IMR-90 (cell line): Measurements from ENCODE around the gene CRTAP. TPM values are rescaled to one million over a fixed set of nuclear protein-coding genes. Genes with fewer than 3 reads are reported as not detected.

Experiments
- ATAC-seq: fragments of 200-7000 bp; cut with Tn5 transposase; 2 replicates; pipeline ENCODE4 v1.9.1; 2020; ENCODE audit warnings: low read depth, mild to moderate bottlenecking, moderate library complexity
- BruUV-seq: library from RNA; stranded (reverse); fragments of 400-500 nt; replicated peaks from 2 replicates; lab custom pipeline; 2021; lab: Mats Ljungman, UMichigan
- CTCF ChIA-PET: fragments of 300-600 bp; formaldehyde crosslinking; extraction: SDS; loops from one replicate; lab custom pipeline; 2021; ENCODE audit warnings: antibody characterized with exemption; lab: Yijun Ruan, JAX
- POLR2A ChIA-PET: fragments of 300-600 bp; sonication (Branson Sonifier 250); formaldehyde crosslinking; loops from one replicate; lab custom pipeline; 2022; ENCODE audit warnings: antibody characterized with exemption; ENCODE audit not compliant: unreplicated experiment; lab: Charles Lee
- DNase-seq: peaks from one replicate; pipeline ENCODE4 v3.0.0; 2013
- H2AFZ ChIP-seq: replicated peaks from 2 replicates; pipeline ENCODE3; 2013; ENCODE audit warnings: low read length, mild to moderate bottlenecking; ENCODE audit not compliant: poor library complexity
- H2AK5ac ChIP-seq: 2 replicates; pipeline ENCODE4 v1.6.1; 2013; ENCODE audit warnings: low read depth, low read length, inconsistent platforms
- H2AK9ac ChIP-seq: replicated peaks from 2 replicates; pipeline ENCODE3; 2013; ENCODE audit warnings: mild to moderate bottlenecking, low read depth, low read length, moderate library complexity; ENCODE audit not compliant: poor library complexity
- H2BK120ac ChIP-seq: 2 replicates; pipeline ENCODE4 v1.6.1; 2013; ENCODE audit warnings: low read depth, low read length, inconsistent platforms
- H2BK15ac ChIP-seq: 3 replicates; pipeline ENCODE4 v1.6.1; 2013; ENCODE audit warnings: low read depth, low read length, inconsistent platforms
- H2BK20ac ChIP-seq: 2 replicates; pipeline ENCODE4 v1.6.1; 2013; ENCODE audit warnings: low read depth, mild to moderate bottlenecking, inconsistent platforms, low read length, moderate library complexity
- H2BK5ac ChIP-seq: 2 replicates; pipeline ENCODE4 v1.6.1; 2013; ENCODE audit warnings: mild to moderate bottlenecking, low read depth, low read length, inconsistent platforms; ENCODE audit not compliant: poor library complexity, severe bottlenecking
- H3K14ac ChIP-seq: replicated peaks from 2 replicates; pipeline ENCODE4 v1.6.1; 2013; ENCODE audit warnings: low read depth, low read length, inconsistent platforms
- H3K18ac ChIP-seq: 2 replicates; pipeline ENCODE4 v1.6.1; 2013; ENCODE audit warnings: low read depth, low read length, control low read depth
- H3K23ac ChIP-seq: 2 replicates; pipeline ENCODE4 v1.6.1; 2013; ENCODE audit warnings: low read depth, low read length, inconsistent platforms
- H3K27ac ChIP-seq: 2 replicates; pipeline ENCODE4 v1.5.1; 2013; ENCODE audit warnings: mild to moderate bottlenecking, control low read depth, low read length; ENCODE audit not compliant: insufficient read depth
- H3K27me3 ChIP-seq: 2 replicates; pipeline ENCODE4 v1.6.1; 2013; ENCODE audit warnings: low read length; ENCODE audit not compliant: control insufficient read depth, insufficient read depth
- H3K36me3 ChIP-seq: 2 replicates; pipeline ENCODE4 v1.6.1; 2013; ENCODE audit warnings: low read length, mixed read lengths; ENCODE audit not compliant: control insufficient read depth, insufficient read depth
- H3K4ac ChIP-seq: 2 replicates; pipeline ENCODE4 v1.6.1; 2013; ENCODE audit warnings: low read depth, low read length, inconsistent platforms
- H3K4me1 ChIP-seq: 2 replicates; pipeline ENCODE4 v1.6.1; 2013; ENCODE audit warnings: low read length, mixed read lengths; ENCODE audit not compliant: control insufficient read depth, insufficient read depth
- H3K4me2 ChIP-seq: 2 replicates; pipeline ENCODE4 v1.6.1; 2013; ENCODE audit warnings: low read depth, mild to moderate bottlenecking, control low read depth, low read length, moderate library complexity
- H3K4me3 ChIP-seq: 2 replicates; pipeline ENCODE4 v1.5.1; 2013; ENCODE audit warnings: low read depth, mild to moderate bottlenecking, control low read depth, low read length, moderate library complexity; ENCODE audit not compliant: insufficient read depth
- H3K56ac ChIP-seq: 2 replicates; pipeline ENCODE4 v1.6.1; 2013; ENCODE audit warnings: low read length, inconsistent platforms; ENCODE audit not compliant: insufficient read depth; ENCODE audit errors: extremely low read depth
- H3K79me1 ChIP-seq, 2 experiments: 2 replicates each; pipeline ENCODE4 v1.6.1; 2013; ENCODE audit warnings: low read length in 2 of 2, inconsistent platforms in 1 of 2, low read depth in 1 of 2
- H3K9ac ChIP-seq: 2 replicates; pipeline ENCODE4 v1.6.1; 2013; ENCODE audit warnings: low read depth, low read length, control low read depth
- H3K9me1 ChIP-seq: 2 replicates; pipeline ENCODE4 v1.6.1; 2013; ENCODE audit warnings: low read length, inconsistent platforms; ENCODE audit not compliant: insufficient read depth
- H3K9me3 ChIP-seq: 2 replicates; pipeline ENCODE4 v1.6.1; 2013; ENCODE audit warnings: low read length; ENCODE audit not compliant: control insufficient read depth, insufficient read depth
- H4K20me1 ChIP-seq: 2 replicates; pipeline ENCODE4 v1.6.1; 2013; ENCODE audit warnings: low read length, inconsistent platforms; ENCODE audit not compliant: insufficient read depth
- H4K5ac ChIP-seq: 2 replicates; pipeline ENCODE4 v1.6.1; 2013; ENCODE audit warnings: mild to moderate bottlenecking, low read depth, low read length, control low read depth
- H4K8ac ChIP-seq, 2 experiments: 2 replicates each; pipeline ENCODE4 v1.6.1; 2013; ENCODE audit warnings: low read depth in 2 of 2, low read length in 2 of 2, control low read depth in 1 of 2, inconsistent platforms in 1 of 2
- H4K91ac ChIP-seq: 2 replicates; pipeline ENCODE4 v1.6.1; 2013; ENCODE audit warnings: low read depth, low read length, inconsistent platforms; ENCODE audit not compliant: insufficient read depth
- BHLHE40 ChIP-seq: fragments of 150-350 bp; IDR thresholded peaks from 2 replicates; pipeline ENCODE4 v1.6.1; 2016; ENCODE audit warnings: mild to moderate bottlenecking, low read depth, low read length
- CEBPB ChIP-seq: IDR thresholded peaks from 2 replicates; pipeline ENCODE4 v1.6.1; 2012; ENCODE audit warnings: low read depth, low read length, improper control_type of control experiment
- CHD1 ChIP-seq: IDR thresholded peaks from 2 replicates; pipeline ENCODE4 v1.6.1; 2012; ENCODE audit warnings: low read depth, low read length, improper control_type of control experiment
- CTCF ChIP-seq: conservative IDR thresholded peaks from 2 replicates; pipeline ENCODE4 v1.5.1; 2012; ENCODE audit warnings: mild to moderate bottlenecking, low read depth, low read length, improper control_type of control experiment
- FOS ChIP-seq: fragments of 150-350 bp; IDR thresholded peaks from 2 replicates; pipeline ENCODE4 v1.6.1; 2016; ENCODE audit warnings: low read depth, low read length
- MAFK ChIP-seq: IDR thresholded peaks from 2 replicates; pipeline ENCODE4 v1.6.1; 2012; ENCODE audit warnings: low read depth, low read length, improper control_type of control experiment
- MAZ ChIP-seq: IDR thresholded peaks from 2 replicates; pipeline ENCODE4 v1.6.1; 2012; ENCODE audit warnings: low read depth, mild to moderate bottlenecking, low read length, improper control_type of control experiment, moderate library complexity, borderline replicate concordance
- MXI1 ChIP-seq: IDR thresholded peaks from 2 replicates; pipeline ENCODE4 v1.6.1; 2012; ENCODE audit warnings: low read depth, mild to moderate bottlenecking, low read length, moderate library complexity, borderline replicate concordance
- NFE2L2 ChIP-seq: fragments of 150-350 bp; IDR thresholded peaks from 2 replicates; pipeline ENCODE4 v1.6.1; 2016; ENCODE audit warnings: low read depth, mild to moderate bottlenecking, low read length
- POLR2A ChIP-seq: IDR thresholded peaks from 2 replicates; pipeline ENCODE4 v1.6.1; 2012; ENCODE audit warnings: mild to moderate bottlenecking, low read depth, low read length
- RAD21 ChIP-seq: IDR thresholded peaks from 2 replicates; pipeline ENCODE4 v1.6.1; 2012; ENCODE audit warnings: low read length, improper control_type of control experiment
- RFX5 ChIP-seq: IDR thresholded peaks from 2 replicates; pipeline ENCODE4 v1.8.0; 2012; ENCODE audit warnings: low read depth, mild to moderate bottlenecking, low read length, moderate library complexity
- WGBS, 2 experiments: methylation state at CpG; one replicate each; pipeline versions ENCODE4 v1.1.5 to v1.1.7; 2013; ENCODE audit warnings: missing lambda C conversion rate in 2 of 2; ENCODE audit not compliant: insufficient read length in 1 of 2; ENCODE audit errors: extremely low coverage in 2 of 2; 5-methylcytosine and 5-hydroxymethylcytosine counted together
- dilution Hi-C: fragments of 300-500 bp; cut with HindIII; formaldehyde crosslinking; loops from one replicate; pipeline ENCODE4 v1.14.3; 2018; ENCODE audit warnings: low sequenced_read_pairs; ENCODE audit not compliant: unreplicated experiment
- in situ Hi-C: fragments of 300-500 bp; cut with MboI; formaldehyde crosslinking; loops from 3 replicates; pipeline ENCODE4 v1.14.3; 2019; ENCODE audit warnings: low sequenced_read_pairs, inconsistent platforms, mixed read lengths
- intact Hi-C: fragments of 100-400 bp; cut with micrococcal nuclease; formaldehyde crosslinking; loops from 2 replicates; pipeline ENCODE4 v1.10.0; 2022
- polyA plus RNA-seq, 3 experiments: library from polyadenylated mRNA; depleted of rRNA; stranded (reverse); fragments of >200 nt; gene quantifications; 2 replicates each; pipeline ENCODE4 v1.2.3, GENCODE V29; 2012; ENCODE audit warnings: low replicate concordance in 1 of 3
- total RNA-seq: library from RNA; depleted of rRNA; stranded (reverse); fragments of >200 nt; gene quantifications from 2 replicates; pipeline ENCODE4 v1.2.3, GENCODE V29; 2012
- TF ChIP-seq, protein P1 (sequence below): fragments of 150-350 bp; IDR thresholded peaks from 2 replicates; pipeline ENCODE4 v1.6.1; 2017; ENCODE audit warnings: mild to moderate bottlenecking, antibody characterized with exemption, low read length, low read depth

CRTAP gene
- total and polyA plus RNA-seq, 2 of the 4 experiments (the other 2 are of a cell fraction), result 108 to 205 TPM

DNA sequence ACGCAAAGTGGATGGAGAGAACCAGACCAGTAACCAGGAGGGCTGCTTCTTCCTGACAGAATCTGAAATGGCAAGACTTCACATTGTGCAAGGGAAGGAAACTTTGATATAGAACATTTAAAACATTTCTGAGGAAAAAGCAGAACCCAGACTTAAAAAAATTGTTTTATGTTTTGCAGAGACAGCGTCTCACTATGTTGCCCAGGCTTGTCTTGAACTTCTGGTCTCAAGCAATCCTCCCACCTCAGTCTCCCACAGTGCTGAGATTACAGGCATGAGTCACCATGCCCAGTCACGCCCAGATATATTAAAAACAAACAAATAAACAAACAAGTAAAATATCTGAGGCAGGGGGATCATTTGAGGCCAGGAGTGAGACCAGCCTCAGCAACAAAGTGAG, 46.2 kb downstream of the CRTAP start:
- no TSS peak for BruUV-seq
- H2BK5ac ChIP-seq, result no peak overlapping the region
- intact Hi-C loops (no loop called here), in situ Hi-C loops (no loop called here), dilution Hi-C loops (no loop called here)
- H3K23ac ChIP-seq, result no peak overlapping the region
- no peaks in the 10 kb centered on the region for H4K20me1 ChIP-seq
- DNase-seq, result no peak
- no peak overlapping the region for H3K27ac ChIP-seq
- H2BK15ac ChIP-seq, result no peak overlapping the region
- no peak overlapping the region for H4K8ac ChIP-seq
- H3K4ac ChIP-seq, result no peak overlapping the region
- no peak overlapping the region for H3K18ac ChIP-seq
- H3K9me3 ChIP-seq, result no peaks in the 10 kb centered on the region
- no peak overlapping the region for H2AK9ac ChIP-seq
- H3K9ac ChIP-seq, result no peak overlapping the region
- no peak overlapping the region for H2BK120ac ChIP-seq
- H3K56ac ChIP-seq, result no peak overlapping the region
- no peak overlapping the region for H3K14ac ChIP-seq
- ChIA-PET CTCF (no interaction called here), POLR2A (no interaction called here)
- no peak overlapping the region for H2BK20ac ChIP-seq
- no peak overlapping the region for H4K5ac ChIP-seq
- ATAC-seq, result no peak
- H4K91ac ChIP-seq, result no peak overlapping the region
- no peak overlapping the region for H3K4me3 ChIP-seq
- no peaks in the 10 kb centered on the region for H3K79me1 ChIP-seq
- WGBS, 2 experiments, result no CpG with 5 or more reads among the region's 3 CpGs
- TF ChIP-seq CEBPB, result no peak
- no peak for TF ChIP-seq BHLHE40
- no peak for TF ChIP-seq MAZ
- TF ChIP-seq RFX5, result no peak
- no peak for TF ChIP-seq CTCF
- no peak for TF ChIP-seq CHD1
- no peak for TF ChIP-seq MXI1
- TF ChIP-seq POLR2A, result no peak
- TF ChIP-seq MAFK, result no peak
- TF ChIP-seq RAD21, result no peak
- TF ChIP-seq, protein P1, sequence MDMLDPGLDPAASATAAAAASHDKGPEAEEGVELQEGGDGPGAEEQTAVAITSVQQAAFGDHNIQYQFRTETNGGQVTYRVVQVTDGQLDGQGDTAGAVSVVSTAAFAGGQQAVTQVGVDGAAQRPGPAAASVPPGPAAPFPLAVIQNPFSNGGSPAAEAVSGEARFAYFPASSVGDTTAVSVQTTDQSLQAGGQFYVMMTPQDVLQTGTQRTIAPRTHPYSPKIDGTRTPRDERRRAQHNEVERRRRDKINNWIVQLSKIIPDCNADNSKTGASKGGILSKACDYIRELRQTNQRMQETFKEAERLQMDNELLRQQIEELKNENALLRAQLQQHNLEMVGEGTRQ, result no peak
- TF ChIP-seq FOS, result no peak
- TF ChIP-seq NFE2L2, result no peak
- no peaks in the 10 kb centered on the region for H3K9me1 ChIP-seq
- no peak overlapping the region for H3K4me2 ChIP-seq
- no peak overlapping the region for H2AK5ac ChIP-seq
- no peaks in the 10 kb centered on the region for H3K36me3 ChIP-seq
- no peak overlapping the region for H2AFZ ChIP-seq
- H3K4me1 ChIP-seq, result peaks cover 2% of the 10 kb centered on the region; the same call in 1 of the 2 replicates
- no peaks in the 10 kb centered on the region for H3K27me3 ChIP-seq
